GM19463 (cell line): Measurements from ENCODE around the gene DAZAP1.

ENCODE experiments used
- ATAC-seq: cut with Tn5 transposase; IDR thresholded peaks from one replicate; pipeline ENCODE4 v1.9.1; 2021; ENCODE audit warnings: mild to moderate bottlenecking, moderate library complexity; ENCODE audit not compliant: unreplicated experiment

The DAZAP1 gene

DNA sequence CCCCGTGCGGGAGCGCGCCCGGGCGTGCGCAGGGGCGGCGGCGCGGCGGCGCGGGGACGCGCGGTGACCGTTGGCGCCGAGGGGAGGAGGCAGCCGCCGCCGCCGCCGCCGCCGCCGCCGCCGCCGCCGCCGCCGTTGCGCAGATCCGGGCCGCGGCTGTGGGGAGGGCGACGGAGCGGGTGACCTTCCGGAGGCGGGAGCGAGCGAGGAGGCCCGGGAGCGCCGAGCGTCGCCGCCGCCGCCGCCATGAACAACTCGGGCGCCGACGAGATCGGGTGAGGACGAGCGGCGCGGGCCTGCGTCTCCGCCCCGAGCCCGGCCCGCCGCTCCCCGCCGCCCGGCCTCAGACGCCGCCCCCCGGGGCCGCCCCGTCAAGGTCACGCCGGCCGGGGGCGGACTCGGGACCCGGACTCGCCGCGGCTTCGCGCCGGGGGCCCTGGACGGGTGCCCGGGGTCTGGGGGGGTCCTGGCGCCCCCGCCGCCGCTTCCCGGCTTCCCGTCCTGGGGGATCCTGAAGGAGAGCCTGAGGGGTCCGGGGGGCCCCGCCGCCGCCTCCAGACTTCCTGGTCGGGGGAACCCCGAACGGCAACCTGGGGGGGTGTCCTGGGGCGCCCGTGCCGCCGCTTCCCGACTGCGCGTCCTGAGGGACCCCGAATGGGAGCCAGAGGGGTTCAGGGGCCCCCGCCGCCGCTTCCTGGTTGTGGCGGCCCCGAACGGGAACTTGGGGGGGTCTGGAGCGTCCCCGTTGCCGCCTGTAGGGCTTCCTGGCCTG is at the start of gene DAZAP1:
Gene DAZAP1, plus strand, starts transcription at position 59 of the 772 bp plus-strand sequence. Its CDS starts 188 bp downstream, at position 247.
- ATAC-seq, result peak; percentile 11

DNA sequence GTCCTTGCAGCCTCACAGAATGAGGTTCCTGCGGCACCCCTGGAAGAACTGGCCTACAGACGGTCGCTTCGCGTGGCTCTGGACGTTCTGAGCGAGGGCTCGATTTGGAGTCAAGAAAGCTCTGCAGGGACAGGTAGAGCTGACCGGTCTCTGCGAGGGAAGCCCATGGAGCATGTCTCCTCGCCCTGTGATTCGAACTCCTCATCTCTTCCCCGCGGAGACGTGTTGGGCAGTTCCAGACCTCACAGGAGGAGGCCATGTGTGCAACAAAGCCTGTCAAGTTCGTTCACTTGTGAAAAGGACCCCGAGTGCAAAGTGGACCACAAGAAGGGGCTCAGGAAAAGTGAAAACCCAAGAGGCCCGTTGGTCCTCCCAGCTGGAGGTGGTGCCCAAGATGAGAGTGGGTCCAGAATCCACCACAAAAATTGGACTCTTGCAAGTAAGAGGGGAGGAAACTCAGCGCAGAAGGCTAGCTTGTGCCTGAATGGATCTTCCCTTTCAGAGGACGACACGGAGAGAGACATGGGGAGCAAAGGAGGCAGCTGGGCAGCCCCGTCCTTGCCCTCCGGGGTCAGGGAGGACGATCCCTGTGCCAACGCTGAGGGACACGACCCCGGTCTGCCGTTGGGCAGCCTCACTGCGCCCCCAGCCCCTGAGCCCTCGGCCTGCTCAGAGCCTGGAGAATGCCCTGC is 47.1 kb upstream of the DAZAP1 start:
- no peak for ATAC-seq

DNA sequence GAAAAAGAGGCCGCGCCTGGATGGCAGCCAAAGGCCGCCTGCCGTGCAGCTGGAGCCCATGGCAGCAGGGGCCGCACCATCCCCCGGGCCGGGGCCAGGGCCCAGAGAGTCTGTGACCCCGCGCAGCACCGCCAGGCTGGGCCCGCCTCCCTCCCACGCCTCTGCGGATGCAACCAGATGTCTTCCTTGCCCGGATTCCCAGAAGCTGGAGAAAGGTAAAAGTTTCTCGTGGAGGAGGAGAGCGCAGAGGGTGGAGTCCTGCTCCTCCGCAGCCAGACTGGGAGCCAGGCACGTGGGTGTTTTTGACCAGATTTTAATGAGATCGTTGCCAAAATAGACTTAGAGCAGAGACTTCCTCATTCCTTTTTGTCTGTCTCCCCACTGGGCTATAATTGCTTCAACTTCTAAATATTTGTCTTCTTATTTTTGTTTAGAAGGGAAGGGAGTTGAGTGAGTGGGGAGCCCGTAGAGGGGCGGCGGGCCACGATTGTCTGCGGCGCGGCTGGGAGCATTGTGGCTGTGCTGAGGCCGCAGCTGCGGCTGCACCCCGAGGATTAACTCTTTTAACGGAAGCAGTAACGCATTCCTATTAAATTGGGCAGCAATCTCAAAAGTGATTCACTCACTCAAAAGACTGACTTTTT is 46.4 kb upstream of the DAZAP1 start:
- ATAC-seq, result no peak

DNA sequence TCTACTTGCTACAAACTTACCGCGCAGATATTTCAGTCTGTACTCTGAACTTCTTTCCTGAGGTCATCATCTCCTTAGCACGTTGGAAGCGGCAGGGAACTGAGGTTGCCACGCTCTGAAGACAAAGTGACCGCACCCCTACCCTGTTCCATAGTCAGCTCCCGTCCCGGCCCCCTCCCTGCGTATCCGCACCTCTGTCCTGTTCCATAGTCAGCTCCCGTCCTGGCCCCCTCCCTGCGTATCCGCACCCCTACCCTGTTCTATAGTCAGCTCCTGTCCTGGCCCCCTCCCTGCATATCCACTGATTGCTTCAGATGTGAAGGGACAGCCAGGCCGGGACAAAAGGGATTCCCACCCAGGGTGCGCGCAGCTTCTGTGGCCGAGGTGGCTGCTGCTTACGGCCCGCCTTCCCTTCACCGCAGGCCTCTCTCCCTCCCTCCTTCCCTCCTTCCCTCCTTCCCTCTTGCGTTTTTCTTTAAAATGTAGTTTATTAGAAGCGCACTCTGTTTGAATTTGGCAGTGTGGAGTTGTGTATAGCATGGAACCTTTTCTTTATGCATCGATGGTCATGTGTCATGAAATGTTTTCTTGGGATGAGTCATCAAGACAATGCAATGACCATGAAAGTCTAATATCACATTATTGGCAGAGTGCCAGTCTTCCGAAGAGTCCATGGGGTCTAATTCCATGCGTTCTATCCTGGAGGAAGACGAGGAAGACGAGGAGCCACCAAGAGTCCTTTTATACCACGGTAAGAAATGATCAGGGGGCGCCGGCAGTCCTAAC is 45.6 kb upstream of the DAZAP1 start:
- ATAC-seq, result no peak

DNA sequence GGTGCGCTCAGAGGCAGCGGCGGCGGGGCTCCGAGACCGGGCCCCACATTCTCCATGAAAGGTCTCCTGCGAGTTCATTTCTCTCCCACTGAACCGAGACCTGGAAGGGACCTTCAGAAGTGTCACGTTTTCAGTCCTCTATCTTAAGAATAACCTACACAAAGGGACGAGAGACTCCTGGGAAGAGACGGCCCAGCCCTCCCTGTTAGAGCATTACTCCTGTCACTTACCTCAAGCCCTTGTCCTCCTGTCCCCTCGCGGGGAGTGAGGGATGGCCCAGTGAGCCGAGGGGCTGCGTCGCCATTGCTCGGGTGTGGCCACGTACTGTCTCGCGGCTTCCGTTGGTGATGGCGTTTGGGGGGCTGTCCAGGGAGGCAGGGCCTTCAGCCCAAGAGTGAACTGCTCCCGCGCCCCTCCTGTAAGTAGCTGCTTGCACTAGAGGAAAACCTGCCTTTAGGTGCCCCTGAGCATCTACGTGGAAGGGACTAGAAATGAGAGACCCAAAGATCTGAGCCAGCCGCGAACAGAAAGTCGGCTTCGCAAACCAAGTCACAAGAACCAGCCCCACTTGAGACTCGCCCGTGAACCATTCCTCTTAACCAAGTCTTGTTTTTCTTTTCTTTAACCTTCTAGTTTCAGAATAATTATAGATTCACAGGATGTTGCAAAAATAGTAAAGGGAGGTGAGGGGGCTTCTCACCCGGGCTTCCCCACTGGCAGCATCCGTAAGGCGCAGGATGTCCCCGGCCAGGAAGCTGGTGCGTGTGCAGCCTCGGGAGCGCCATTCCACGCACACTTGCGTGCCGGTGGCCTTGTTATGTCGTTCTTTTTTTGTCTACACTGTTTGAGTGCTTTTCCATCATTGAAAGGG is 44.8 kb upstream of the DAZAP1 start:
- ATAC-seq, result no peak

DNA sequence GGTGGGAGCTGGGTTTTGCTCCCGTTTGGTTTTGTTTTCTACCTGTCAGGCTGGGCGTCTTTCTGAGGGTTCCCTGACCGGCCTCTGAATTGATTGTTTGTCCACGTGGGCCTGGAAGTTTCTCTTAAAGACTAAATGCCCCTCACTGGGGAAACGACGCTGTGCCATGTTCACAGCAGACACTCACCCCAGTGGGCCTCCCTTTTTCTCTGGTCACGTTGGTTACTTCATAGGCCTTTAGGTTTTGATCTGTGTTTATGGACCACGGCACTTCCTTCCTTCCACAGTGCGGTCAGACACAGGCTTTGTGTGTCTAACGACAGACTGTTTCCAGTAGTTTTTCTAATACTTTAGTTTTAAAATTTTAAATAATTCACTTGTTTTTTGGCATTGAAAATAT is 43.8 kb upstream of the DAZAP1 start:
- ATAC-seq, result no peak

DNA sequence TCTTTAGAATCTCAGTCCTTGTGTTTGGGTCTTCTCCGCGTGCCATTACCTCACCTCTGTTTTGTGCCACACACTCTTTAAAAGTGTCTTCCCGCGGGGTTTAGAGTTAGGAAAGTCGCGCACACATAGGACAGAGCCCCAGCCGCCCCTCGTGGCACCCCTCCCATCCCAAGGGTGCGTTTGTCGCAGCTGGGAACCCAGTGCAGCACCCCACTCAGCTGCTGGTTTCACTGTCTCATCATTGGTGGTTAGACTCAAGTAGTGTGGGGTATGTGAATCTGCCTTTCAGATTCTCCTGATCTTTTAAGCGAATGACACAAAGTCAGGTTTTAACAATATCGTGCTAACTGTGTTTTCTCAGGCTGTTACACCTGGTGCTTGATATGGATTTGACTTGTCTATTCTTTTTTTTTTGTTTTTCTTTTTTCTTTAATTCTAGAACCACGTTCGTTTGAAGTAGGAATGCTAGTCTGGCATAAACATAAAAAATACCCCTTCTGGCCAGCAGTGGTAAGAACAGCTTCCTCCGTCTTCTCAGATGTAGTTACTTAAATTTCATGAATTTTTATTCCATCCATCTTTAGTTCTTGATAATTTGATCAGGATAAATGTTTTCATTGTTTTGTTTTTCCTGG is 43.2 kb upstream of the DAZAP1 start:
- no peak for ATAC-seq

DNA sequence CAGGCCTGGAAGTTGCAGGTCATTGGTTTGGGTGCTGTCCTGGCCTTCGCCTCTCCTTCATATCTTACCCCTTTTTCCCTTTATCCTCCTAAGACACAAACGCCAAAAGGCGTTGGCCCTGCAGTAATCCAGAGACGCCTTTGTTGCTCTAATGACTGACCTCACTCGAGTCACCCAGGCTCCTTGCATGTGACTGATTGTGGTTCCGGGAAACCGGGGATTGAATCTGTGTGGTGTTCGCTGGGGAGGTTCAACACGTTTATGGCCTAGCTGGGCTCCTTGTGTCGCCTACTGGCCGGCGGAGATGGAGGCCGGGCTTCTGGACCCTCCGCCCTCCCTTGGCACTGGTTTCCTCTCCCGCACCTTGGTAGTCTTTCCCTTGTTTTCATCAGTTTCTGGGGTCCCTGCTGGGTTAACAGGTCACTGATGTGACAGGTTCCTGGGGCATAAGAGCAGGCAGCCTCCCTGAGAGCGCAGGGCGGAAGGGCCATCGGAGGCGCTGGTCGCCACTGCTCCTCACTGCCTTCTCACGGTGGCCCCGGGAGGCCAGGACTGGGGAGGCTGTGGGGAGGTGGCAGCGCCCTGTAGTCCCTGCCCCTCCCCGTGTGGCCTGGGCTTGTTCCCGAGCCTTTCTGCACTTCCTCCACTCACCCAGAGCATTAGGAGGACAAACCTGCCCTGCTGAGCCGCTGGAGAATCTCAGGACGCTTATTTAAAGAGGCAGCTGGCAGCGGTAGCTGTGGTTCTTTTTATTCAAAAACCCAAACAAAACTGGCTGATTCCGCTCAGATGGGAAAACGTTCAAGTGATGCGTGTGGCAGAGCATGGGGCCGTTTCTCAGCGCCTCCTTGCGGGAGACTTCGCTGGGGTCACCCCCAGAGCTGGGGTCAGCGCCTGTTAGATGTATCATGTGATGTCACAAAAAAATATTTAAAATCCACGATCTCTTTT is 41.8 kb upstream of the DAZAP1 start:
- ATAC-seq, result no peak

DNA sequence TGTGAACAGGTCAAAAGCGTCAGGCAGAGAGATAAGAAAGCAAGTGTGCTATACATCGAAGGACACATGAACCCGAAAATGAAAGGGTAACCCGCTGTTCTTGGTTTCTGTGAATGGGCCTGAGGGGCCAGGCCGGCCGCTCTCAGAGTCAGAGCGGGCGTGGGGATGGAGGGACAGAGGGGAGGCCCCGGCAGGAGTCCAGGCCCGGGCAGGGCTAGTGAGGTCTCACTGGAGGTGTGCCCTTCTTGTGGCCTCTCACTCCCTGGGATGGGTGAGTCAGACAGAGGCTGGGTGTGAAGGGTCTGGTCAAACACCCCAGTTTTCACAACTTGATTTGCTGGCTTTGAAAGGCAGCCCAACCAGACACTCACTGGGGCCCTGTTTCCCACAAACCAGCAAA is 41.1 kb upstream of the DAZAP1 start:
- no peak for ATAC-seq

DNA sequence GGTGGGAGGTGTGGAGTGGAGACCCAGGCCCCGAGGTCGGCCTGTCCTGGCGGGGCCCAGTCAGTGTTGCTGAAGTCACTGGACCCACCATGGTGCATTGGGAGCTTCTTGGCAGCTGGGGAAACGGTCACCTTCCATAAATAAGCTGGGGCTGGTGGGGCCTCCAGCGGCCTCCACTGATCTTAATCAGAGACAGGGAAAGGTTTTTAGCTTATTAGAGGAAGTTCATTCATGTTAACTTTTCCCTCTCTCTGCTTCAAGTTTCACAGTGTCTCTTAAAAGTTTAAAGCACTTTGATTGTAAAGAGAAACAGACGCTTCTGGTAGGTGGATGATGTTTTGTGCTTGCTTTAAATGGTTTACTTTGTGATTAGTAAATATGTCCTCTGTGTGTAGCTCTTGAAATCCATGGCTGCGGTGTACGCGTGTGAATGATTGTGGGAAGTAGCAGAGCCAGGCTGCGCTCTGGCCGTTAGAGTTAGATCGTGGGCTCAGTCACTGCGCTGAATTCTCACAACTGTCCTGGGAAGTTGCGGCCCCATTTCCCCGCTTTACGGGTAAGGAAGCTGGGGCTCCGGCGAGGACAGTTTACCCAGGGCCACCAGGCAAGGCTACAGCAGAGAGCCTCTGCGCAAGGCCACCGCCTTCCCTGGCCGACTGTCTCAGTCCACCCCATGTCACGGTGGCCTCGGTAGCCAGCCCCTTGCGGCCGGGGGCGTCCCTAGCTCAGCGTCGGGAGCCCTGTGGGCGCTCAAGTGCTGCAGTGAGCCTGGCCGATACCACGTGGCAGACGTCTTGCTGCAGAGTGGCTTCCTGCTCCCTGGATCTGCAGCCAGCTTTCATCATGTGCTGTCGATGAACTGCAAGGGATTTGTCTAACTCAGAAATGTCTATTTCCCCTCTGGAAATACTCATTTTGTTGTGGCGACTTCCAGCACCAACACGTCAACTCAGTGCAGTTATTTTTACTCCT is 40.2 kb upstream of the DAZAP1 start:
- ATAC-seq, result no peak

DNA sequence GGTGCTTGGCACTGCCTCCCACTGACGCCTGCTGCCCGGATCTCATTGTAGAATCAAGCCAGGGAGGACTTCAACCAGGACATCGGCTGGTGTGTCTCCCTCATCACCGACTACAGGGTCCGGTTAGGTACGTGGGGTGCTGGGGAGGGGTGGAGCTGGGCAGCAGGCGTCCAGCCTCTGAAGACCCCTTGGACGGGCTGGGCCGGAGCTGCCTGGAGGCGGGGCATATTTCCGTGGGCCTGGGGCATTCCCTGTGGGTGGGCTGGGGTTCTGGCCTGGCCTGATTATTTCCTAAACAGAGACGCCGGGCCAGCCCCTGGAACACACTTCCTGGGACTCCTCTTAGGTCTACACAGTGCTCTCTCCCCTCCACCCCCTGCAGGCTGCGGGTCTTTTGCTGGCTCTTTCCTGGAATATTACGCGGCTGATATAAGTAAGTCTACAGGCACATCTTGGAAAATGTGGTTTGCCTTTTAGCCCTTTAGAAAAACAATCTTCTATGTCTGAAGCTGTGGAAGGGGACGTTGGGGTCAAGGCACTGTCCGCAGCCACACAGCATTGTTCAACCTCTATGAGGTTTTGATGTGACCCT is 38.1 kb upstream of the DAZAP1 start:
- ATAC-seq, result no peak

DNA sequence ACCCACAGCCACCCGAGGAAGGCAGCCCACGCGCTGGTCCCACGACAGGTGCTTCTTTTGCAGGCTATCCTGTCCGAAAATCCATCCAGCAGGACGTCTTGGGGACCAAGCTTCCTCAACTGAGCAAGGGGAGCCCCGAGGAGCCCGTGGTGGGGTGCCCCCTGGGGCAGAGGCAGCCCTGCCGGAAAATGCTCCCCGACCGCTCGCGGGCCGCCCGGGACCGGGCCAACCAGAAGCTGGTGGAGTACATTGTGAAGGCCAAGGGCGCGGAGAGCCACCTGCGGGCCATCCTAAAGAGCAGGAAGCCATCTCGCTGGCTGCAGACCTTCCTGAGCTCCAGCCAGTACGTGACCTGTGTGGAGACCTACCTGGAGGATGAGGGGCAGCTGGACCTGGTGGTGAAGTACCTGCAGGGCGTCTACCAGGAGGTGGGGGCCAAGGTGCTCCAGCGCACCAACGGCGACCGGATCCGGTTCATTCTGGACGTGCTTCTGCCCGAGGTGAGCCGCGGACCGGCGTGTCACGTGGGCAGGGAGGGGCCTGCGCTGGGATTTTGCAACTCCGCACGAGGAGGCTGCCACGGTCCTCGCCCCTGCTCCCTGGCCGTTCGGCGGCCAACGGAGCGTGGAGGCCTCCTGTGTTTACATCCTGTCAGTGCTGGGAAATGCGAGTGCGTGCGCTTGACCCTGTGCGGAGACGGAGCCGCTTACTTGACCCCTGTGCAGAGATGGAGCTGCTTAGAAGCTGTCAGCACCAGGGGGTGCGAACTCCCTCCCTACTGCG is 36.6 kb upstream of the DAZAP1 start:
- no peak for ATAC-seq

DNA sequence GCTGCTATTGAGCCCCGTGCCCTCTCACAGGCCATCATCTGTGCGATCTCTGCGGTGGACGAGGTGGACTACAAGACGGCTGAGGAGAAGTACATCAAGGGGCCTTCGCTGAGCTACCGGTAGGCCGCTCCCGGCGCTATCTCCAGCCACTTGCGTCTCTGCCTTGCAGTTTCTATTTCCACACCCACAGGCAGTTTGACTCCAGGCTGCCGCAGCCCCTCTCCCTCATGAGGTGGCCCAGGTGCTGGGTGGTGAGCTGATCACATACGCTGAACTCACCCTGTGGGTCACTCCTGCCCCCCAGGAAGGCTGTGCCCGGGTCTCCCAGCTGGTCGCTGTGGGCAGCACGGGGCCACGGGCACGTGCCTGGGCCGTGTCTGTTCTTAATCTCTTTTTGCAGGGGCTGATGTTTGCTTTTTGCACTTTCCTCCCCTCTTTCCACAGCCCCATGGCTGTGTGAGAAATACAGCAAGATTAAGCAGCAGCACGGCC is 34.3 kb upstream of the DAZAP1 start:
- no peak for ATAC-seq

DNA sequence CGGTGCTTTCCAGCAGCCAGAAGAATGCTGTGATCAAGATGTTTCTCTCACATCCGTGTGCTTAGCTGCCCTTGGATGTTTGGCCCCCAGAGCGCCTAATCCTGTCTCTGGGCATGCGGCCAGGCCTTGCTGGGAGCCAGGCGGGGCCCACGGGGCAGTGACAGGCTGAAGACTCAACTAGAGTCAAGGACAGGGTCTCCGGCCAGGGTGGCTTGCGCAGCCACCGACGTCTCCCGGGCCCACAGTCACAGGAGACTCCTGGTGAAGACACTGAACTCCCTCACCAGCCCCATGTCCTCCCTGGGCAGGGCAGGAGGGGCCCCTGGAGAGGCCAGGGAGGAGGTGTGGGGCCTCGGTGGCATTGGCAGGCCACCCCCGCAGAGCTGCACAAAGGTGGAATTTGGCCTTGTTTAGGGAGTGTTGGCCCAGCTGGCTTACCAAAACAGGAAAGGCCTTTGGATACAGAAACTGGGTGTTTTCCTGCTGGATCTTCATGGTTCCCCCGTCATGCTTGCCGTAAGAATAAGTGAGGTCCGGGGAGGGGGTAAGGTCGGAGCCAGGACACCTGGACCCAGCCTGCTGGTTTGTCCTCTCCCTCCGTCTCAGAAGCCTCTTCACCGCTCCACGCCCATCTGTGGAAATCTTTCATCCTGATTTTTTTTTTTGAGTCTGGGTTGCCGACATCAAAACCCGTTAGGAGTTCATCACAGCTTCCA is 33.7 kb upstream of the DAZAP1 start:
- ATAC-seq, result no peak

DNA sequence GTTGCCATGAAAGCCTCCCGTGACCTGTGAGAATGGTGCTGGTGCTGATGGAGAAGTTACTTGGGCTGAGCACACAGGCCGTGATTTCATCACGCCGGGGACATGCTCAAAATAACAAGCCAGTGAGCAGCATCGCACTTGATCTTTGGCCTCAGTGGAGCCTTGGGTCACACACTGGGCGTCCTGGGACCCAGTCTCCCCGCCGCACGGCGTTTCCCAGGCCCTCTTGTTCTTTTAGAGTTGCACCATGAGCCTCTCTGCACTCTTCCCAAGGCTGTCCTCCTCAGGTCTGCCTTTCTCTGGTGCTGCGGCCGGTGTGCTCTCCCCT is 33.2 kb upstream of the DAZAP1 start:
- no peak for ATAC-seq

DNA sequence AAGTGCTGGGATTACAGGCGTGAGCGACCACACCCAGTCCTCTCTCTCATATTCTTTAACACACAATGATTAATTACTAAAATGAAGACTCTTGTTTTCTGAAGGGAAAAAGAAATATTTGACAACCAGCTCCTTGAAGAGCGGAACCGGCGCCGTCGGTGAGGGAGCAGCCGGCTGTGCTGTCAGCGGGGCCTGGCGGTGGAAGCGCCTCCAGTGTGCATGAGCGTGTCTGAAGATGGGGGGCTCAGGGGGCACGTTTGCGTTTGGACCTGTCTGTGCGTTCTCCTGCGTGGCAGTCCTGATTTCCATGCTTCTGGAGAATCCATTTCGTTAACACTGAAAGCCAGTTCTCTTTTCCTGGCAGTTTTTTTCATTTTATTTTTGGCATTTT is 31.0 kb upstream of the DAZAP1 start:
- ATAC-seq, result no peak
